ENCODE results near the gene B4GALT2.

The B4GALT2 gene

GRCh38 chr1:44033041-44033575 lies 54.1 kb downstream of the B4GALT2 start:
- no peak for DNase-seq

GRCh38 chr1:44033756-44034155 lies 54.7 kb downstream of the B4GALT2 start:
- no peak for DNase-seq

- DNase-seq, result no peak
Measured at GRCh38 chr1:44034423-44034822, 55.4 kb downstream of the B4GALT2 start.

GRCh38 chr1:44034976-44035716 lies 56.1 kb downstream of the B4GALT2 start:
- no peak for DNase-seq

GRCh38 chr1:44035726-44036408 lies 56.9 kb downstream of the B4GALT2 start:
- no peak for DNase-seq

- DNase-seq, result peak; percentile 61
Measured at GRCh38 chr1:44036409-44037139, 57.6 kb downstream of the B4GALT2 start.

GRCh38 chr1:44037154-44037553 lies 58.1 kb downstream of the B4GALT2 start:
- DNase-seq, result no peak

GRCh38 chr1:44038876-44039657 lies 60.1 kb downstream of the B4GALT2 start:
- DNase-seq, result no peak

GRCh38 chr1:44040418-44040817 lies 61.4 kb downstream of the B4GALT2 start:
- DNase-seq, result no peak
